HuH-7 (cell line): ENCODE data around the gene LDB2.

Experiments used
- DNase-seq: peaks from one replicate; pipeline ENCODE4 v3.0.0; 2011; ENCODE audit warnings: low spot score

LDB2 gene

DNA sequence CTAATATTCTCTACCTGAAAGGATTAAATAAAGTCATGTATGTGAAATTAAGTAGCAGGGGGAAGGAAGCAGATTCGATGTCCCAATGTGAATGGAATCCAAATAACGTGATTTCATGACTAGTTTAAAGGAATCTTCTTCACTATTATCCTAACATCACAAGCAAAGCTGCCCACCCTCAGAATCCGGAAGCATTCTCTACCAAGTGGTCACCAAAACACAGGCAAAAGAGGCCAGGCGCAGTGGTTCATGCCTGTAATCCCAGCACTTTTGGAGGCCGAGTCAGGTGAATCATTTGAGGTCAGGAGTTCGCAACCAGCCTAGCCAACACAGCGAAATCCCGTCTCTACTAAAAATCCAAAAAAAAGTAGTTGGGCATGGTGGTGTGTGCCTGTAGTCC is 212.9 kb downstream of the LDB2 start:
- DNase-seq: no peak

GRCh38 chr4:16684935-16685334 is 213.5 kb downstream of the LDB2 start:
- DNase-seq: no peak

DNA sequence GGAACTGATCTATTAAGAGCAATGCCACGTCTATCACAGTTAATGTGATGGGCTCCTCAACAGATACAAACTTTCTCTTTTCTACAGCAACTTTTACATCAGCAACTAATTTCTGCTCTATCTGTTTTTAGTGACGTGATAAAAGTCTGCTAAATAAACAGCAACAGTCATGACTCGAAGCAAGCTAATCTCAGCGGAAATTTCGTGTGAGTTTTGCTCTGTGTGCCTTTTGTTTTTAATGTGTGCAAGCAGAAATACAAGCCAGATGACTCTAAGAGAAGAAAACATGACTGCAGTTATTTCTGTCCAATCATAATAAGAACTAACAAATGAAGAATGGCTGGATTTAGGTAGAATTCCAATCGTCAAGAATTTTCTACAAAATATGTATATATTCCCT is 214.3 kb downstream of the LDB2 start:
- DNase-seq: no peak

DNA sequence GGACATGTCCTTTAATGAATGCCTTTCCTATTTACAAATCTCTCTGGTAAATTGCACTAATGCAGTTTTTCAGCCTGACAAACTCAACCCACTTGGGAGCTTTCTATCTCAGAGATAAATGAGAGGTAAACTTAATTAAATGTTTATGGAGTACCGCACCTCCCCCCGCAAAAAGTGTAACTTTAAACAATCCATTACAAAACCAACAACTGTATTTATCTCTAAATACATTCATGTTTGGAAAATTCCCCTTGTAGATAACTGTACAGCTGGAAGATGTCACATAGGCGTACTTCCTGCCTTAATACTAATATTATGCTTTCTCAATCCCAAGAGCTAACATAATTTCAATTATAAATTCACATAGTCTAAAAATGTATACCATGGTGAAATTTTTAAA is 215.5 kb downstream of the LDB2 start:
- DNase-seq: no peak

DNA sequence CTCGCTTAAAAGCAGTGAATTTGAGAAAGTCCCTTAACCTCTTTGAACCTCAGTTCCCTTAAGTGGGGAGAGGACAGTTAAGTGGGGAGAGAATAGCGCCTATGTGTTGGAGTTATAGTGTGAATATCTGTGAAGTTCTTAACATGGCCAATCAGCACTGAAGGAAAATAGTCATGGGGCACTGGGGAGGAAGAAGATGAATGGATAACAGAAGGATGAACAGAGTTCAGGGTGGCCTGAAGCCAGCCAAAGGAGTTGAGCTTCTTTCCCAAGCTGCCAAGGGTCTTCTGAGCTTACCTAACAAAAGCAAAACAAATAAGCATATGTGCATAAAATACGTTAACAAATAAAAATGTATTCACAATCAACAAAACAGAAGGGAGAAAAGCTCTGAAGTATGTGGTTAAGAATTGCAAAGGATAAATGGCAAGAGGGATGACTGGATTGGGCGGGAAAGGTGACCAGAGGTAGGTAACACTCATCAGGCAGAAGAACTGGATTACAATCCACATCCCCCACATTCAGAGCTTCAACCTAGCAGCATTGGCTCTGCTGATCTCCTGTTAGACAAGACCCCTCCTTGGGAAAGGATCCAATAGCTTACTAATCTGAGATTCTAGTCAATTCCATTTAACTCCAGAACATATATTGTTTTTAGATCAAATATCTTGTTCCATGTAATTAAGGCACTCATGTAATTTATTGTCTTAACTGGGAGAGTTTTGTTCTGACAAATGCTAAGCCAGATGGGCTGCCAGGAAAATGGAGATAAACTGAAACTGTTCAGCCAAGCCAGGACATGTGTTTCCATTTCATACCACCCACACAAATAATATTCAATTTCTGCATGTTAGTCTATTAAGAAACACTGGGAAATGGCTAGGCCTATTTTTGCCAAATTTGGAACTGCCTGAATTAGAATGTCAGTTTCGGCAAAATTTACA is 221.2 kb downstream of the LDB2 start:
- no peak for DNase-seq

- DNase-seq: no peak
Measured at GRCh38 chr4:16676230-16676770, 222.1 kb downstream of the LDB2 start.

GRCh38 chr4:16674082-16674481 is 224.4 kb downstream of the LDB2 start:
- no peak for DNase-seq

DNA sequence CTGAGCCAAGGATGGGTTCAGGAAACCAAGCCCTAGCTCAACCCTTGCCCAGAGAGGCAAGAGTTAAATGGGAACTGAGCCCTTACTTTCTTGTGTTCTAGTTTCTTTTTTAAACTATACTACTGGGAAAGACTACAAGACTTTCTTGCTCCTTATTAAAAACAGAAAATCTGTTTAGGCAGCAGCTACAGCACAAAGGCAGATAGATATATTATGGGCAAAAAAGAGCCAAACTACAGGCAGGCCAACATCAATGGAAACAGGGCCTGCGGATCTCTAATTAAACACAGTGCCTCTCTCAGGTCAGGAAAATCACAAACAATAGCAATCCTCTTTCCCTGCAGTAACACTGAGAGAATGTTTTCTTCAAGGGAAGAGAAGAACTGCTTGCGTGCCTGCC is 226.0 kb downstream of the LDB2 start:
- no peak for DNase-seq

DNA sequence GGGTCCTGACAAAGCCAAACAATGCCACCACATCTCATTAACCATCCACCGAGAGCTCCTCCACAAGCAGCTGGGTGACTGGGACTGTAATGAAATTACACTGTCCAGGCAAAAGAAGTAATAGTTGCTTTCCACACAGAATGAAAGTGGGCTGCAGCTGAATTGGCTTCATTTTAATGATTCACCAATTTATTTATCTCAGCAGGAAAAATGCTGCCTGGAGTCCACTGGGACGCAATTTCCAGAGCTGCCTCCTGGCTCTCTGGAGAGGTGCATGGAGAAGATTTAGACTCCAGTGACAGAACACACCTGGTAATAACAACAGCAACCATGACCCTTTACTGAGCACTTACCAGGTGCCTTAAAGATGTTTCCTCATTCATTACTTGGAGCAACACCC is 226.7 kb downstream of the LDB2 start:
- DNase-seq: no peak

- no peak for DNase-seq
Measured at GRCh38 chr4:16670727-16671126, 227.7 kb downstream of the LDB2 start.

GRCh38 chr4:16669036-16669435 is 229.4 kb downstream of the LDB2 start:
- no peak for DNase-seq

- DNase-seq: no peak
Measured at GRCh38 chr4:16668488-16668887, 230.0 kb downstream of the LDB2 start.

- DNase-seq: no peak
Measured at GRCh38 chr4:16667464-16667863, 231.0 kb downstream of the LDB2 start.

DNA sequence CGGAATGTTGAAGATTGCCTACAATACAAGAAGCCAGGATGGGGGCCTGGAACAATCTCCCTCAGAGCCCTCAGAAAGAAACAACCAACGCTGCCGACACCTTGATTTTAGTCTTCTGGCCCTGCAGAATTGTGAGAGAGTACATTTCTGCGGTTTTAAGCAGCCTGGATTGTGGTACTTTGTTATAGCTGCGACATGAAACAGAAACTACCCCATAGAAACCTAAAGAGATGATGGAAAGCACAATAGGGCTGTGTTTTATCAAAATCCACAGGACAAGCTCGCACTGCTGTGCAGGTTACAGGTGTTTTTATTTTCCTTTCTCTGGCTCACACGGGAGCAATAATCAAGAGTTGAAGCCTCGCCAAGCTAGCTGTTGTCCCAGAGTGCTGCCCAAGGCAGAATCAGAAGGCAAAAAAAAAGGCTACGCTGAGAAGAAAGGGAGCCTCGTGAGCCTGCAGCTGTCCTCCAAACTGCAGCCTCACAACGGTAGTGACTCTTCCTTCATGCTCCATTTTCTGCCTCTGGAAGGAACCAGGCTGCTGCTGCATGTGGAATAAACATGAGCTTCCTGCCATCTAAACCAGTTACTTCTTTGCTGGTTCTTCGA is 232.4 kb downstream of the LDB2 start:
- DNase-seq: no peak

DNA sequence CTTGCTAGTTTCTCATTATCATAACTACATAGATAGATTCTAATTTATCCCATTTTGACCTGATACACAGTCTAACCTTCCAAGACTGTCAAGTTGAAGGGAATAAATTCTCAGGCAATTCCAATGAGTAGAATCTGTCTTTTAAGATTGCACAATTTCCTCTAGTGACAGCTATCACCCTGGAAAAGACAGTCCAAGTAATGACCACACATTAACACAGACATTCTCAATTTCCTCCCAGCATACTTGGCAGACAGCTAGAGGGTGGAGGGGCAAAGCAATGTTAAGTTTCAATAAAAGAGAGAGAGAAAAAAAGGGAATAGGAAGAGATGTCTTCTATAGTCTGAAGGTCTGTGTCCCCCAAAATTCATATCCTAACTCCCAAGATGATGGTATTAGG is 234.7 kb downstream of the LDB2 start:
- no peak for DNase-seq

GRCh38 chr4:16663307-16663706 is 235.1 kb downstream of the LDB2 start:
- no peak for DNase-seq

DNA sequence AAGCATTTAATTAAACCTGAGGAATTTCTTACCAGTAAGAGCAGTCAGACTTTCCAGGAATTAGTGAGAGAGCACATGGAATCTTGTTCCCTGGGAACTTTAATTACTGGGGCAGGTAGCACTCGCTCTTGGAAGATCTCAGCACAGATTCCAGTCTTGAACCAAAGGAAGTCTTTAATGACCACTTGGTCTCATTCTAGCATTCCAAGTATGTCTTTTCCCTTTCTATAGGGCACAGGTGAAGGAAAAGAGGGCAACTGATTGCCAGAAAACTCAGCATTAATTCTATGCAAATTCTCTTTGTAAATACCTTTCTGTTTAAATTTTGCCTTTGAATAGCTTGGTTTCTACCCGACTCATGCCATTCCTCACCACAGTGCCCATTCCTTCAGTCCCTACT is 236.6 kb downstream of the LDB2 start:
- DNase-seq: no peak

GRCh38 chr4:16660656-16661055 is 237.8 kb downstream of the LDB2 start:
- DNase-seq: no peak

- DNase-seq: no peak
Measured at GRCh38 chr4:16659694-16660093, 238.8 kb downstream of the LDB2 start.

DNA sequence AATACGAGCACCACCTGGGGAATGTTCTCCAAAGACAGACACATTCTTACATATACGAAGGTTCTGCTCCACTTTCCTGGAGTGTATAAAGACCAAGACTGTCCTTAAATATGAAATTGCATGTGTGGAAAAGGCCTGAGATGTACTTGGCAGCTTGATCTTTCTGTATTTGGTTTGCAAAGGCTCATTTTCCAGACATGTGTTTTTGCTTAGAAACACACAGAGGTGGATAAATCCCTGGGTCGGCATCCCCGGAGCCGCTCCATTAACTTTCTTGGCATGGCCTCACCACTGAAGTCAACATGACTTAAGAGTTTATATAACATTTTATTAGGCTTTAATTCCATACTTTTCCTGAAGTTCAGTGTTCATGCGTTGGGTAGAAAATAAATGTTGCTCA is 239.4 kb downstream of the LDB2 start:
- DNase-seq: no peak

DNA sequence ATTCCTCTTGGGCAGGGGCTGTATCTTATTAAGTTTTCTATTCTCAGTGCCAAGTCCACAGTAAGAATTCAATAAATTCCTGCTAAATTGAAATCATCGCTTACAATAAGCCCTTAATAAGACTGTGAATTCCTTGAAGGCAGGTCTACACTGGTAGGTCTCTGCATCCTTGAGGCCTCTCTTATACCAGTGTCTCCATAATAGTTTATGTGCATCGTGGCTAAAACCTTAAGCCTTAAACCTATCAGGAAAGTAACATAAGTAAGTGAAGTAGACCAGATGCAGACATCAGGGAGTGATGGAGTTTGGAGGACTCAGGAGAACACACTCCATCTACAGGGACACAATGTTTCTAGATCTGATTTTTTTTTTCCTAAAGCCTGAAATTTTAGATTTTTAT is 240.3 kb downstream of the LDB2 start:
- DNase-seq: no peak

DNA sequence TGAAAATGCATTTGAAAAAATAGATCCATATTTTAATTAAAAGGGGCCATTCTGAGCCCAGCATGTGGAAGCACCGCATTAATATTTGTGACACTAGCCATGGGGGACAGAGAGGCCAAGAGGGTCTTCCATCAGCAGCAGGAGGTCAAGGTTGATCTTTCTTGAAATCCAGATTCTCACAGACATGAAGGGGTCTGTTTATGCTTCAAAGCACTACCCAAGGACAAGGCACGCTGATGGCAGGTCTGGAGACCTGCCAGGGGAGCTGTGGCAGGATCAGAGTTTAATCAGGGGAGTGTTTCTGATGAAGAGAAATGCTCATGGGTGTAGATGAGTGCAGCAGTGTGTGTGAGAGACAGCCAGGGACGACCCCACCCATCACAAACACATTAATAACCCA is 243.3 kb downstream of the LDB2 start:
- no peak for DNase-seq

DNA sequence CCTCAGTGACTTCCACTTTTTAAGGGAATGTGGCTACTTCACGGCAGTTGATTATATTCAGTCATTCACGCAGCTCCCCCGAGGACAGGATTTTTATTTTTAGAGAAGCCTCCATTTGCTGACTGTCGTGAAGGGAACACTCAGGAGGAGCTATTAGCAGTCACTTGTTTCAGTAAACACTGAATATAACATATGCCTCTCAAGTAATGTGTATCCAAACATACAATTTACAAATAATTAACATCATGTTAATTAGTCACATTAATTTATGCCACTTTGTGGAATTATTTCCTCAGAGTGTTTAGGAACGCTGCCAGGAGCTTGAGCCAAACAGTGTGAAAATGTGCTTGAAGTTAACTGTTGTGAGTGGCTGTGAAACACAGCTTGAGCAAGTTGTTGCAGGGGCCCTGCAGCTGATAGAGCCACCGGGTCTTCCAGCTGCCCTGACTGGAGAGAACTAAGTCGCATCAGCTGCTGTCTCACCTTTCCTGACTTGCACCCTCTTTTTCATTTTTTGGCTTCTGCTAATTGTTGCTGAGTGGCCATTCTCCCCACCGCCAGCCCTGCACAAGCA is 245.6 kb downstream of the LDB2 start:
- DNase-seq: no peak
